NCI-H1092 (cell line): Measurements from ENCODE around the gene GPR89B.
A peak's percentile ranks its signal among the peaks of the same experiment; 100 is the strongest.
"Not testable (repeated sequence)": the region's sequence is repeated elsewhere in the genome, so short reads cannot be mapped to it uniquely, and the experiment has no call there.

ENCODE experiments used
- DNase-seq: peaks from one replicate; lab custom pipeline; 2025; lab: John Stamatoyannopoulos, UW

Gene GPR89B

DNA sequence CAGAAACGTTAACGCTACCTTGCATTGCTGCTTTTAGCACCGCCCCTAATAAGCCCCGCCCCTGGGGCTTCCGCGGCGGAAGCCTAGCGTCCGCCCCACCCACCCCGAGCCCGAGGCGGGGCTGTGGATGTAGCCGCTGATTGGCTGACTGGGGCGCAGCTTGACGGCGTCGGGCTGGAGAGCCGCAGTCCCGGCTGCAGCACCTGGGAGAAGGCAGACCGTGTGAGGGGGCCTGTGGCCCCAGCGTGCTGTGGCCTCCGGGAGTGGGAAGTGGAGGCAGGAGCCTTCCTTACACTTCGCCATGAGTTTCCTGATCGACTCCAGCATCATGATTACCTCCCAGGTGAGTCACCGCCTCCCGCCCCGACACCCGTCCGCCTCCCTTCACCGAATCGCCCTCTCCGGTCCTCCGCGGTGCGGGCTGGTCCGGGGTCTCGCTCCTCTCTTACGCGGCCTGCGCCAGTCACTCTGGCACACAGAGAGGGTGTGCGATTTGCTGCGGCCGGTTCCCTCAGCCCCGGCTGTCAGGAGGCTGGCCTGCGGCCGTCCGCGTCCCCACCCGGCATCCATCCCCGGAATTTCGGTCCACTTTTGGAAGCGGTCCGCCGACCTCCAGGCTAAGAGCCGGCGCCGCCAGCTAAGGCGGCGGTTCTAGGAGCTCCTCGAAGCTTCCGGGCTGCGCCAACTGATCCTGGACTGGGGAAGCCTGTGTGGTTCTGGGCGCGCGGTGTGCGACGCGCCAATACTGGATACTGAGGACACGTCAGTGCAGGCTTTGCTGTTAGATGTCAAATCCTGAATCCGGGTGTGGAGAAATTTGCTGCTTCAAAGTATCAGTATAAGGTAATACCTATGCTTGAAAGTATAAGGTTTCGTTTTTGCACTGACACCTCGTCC is at the start of gene GPR89B:
Gene GPR89B, plus strand, starts transcription at position 185 of the 897 bp plus-strand sequence. Its CDS starts 117 bp downstream, at position 302.
- peak; percentile 79 for DNase-seq

DNA sequence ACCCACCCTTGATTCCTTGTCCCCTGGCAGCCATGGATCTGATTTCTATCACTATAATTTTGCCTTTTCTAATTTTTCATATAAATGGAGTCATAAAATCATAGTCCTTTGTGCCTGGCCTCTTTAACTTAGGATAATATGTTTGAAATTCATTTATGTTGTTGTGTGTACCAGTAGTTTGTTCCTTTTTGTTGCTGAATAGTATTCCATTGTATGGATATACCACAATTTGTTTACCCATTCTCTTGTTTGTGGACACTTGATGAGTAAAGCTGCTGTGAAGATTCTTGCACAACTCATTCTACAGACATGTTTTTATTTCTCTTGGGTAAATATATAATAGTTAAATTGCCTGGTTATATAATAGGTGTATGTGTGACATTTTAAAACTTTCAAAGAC is 48.3 kb upstream of the GPR89B start:
- DNase-seq: no peak

DNA sequence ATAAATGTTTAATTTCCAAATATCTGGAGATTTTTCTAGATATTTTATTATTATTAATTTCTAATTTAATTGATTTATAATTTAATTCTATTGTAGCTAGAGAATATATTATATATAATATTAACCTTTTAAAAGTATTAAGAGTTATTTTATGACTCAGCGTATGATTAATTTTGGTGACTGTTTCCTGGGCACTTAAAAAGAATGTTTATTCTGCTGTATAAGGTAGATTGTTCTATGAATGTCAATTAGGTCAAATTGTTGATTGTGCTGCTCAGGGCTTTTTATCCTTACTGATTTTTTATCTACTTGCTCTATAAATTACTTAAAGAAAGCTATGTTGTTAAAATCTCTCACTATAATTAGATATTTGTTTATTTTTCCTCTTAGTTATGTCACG is 45.7 kb upstream of the GPR89B start:
- no peak for DNase-seq

DNA sequence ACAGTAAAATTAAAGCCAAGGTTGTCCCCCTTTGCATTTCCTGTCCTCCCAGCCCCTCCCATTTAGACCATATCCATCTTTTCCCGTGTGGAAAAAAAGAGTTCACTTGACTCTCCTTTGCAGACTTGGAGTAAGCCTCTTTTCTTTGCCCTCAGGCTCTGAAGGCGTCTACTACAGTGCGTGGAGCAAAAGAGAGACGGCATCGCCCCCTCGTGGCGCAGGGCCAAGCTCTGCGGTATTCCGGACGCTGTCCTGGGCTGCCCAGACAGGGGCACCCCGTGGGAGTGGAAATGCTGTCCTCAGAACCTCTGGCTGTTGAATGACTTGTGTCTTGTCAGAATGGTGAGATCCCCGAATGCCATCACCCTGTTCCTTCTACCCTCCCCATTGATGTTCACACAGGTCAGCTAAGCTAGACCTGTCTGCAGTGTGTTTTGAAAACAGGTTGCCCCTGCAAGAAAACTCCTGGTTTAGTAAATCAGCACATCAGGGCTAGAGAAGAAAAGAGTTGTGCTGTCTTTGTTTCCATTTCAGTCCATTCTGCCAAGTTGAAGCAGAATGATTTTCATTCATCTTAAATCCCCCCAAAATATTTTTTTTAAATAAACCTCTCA is 37.9 kb upstream of the GPR89B start:
- peak; percentile 20 for DNase-seq

DNA sequence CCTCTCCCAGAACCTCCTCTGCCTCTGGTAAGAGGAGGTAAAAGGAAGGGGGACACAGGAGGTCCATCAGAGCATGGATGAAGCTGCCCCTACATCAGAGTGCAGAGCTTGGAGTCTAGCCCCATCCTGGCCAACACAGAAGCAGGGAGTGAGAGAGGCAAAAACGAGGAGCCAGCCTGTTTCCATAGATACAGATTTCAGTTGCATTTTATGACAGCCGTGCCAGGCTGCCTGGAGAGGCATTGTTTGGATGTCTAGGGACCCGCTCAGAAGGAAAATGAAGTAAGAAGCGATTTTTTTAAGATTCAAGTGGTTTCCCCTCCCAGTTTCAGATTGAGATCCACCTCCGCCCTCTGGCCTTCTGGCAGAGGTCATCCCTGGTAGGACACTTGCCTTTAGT is 37.1 kb upstream of the GPR89B start:
- DNase-seq: no peak

DNA sequence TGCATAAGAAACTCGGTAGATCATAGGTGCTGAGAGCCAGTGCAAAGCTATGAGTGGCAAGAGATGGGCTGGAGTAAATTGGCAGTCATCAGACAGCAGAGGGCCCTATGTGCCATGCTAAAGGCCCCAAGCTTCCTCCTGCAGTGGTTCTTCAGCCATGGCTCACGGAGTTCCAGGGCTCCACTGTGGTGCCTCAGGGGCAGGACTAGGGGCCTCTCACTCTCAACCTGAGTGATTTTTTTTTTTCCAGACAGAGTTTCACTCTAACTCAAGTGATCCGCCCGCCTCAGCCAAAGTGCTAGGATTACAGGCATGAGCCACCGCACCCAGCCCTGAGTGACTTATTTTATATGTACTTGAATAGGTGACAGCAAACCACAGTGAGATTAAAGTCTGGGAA is 36.0 kb upstream of the GPR89B start:
- DNase-seq: no peak

DNA sequence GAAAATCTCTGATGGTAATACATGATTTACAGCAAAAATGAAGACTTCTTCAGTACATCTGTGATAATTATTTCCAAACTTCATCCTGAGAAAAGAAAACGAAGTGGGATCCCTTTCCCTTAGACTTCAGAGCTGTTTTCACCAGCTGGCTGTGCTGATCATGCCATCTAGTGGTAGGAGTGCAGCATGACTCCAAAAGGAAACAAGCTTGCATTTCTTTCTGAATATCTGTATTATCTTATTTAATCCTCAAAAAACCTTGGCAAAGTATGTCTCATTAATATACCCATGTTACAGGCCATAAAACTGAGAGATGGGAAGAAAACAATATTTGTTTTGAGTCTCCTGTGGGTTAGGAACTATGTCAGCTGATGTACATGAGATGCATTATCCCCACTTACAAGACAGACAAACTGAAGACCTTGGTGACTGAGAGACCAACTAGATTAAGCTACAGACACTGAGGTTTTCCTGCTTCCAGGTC is 35.4 kb upstream of the GPR89B start:
- DNase-seq: peak; percentile 9

DNA sequence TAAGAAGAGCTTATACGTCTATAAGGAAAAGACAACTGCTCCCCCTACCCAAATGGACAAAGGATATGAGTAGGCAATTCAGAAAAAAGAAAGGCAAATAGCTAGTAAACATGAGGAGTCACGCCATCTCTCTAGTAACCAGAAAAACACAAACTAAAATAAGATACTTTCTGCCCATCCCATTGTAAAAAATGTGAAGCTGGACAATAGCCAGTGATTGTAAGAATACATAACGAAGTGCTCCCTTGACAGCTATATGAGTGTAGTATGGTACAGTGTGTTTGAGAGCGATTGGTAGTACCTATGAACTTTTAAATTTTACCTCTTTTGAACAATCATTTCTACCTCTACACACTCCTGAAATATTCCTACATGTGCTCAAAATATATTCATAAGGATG is 33.1 kb upstream of the GPR89B start:
- DNase-seq: no peak

DNA sequence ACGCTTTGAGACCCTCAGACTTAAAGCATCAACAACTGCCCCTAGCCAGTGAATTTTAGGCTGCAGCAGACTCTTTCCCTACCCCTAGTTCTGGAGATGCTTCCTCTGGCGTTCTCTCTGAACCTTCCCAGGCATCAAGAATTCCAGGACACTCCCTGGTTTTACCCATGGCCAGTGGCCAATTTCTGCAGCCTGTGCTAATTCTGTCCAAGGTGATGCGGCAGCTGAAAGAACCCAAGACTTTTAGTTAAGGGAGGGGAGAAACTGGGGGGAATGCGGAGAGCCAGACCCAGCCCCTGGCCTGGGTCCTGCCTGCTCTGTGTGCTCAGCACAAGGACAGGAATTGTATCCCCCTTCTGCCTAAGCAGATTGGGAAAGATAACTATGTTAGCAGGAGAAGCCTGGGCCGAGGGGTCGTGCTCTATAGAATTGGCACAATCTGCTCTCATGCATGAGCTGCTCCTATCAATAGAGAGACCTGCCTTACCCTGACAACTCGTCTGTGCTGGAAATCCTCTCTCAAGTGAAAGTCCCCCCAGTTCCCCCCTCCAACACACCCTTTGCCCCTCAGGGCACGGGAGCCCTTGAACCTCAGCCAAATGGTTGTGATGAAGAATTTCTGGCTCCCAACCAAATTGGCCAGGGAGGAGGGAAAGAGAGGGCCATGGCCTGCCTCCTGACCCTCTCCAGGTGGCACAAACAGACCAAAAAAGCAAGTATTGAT is 31.0 kb upstream of the GPR89B start:
- DNase-seq: no peak

DNA sequence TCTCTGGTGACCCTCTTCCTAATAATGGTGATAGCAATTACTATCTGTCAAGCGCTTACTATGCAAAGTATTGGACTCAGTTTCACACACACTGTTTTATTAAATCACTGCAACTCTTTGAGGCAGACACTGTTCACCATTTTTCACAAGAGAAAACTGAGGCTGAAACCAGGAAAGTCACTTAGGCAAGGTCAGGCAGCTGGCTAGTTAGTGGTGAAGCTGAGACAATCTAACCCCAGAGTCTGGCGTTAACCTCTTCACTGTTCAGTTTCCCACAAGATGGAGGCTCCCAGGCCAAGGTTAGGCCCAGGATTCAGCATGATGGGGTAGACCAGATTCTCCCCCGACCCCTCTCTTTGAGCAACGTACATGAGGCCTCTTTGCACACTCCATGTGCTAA is 30.4 kb upstream of the GPR89B start:
- DNase-seq: no peak

DNA sequence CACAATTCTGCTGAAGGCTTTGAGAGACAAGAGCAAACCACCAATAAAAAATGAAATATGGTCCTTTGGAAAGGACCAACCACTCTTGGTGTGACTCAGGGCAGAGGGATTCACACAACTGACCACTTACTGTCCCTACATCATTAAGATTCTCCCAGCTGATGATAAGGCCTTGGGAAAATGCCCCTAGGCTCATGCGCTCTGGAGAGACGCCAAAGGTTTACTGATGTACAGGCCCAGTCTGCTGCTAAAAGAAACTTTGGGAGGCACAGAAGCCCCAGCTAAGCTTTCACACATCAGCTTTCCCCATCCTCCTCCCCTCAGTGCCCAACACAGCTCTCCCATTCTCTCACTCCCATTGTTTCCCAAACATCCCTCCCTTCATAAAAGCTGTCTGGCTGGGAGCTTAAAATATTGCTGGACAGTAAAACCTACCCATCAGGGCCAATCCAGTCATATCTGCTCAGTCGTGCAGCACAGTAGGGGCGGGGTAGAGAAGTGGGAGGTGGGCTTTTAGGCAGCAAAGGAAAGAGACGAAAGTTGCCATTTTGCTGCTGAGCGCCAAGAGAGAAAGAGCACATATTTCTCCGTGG is 25.9 kb upstream of the GPR89B start, which contains the start of gene GJA8:
Gene GJA8, plus strand, starts transcription at position 543 of the 593 bp plus-strand sequence. CDS start 5,161 bp downstream, outside the sequence.
- no peak for DNase-seq

DNA sequence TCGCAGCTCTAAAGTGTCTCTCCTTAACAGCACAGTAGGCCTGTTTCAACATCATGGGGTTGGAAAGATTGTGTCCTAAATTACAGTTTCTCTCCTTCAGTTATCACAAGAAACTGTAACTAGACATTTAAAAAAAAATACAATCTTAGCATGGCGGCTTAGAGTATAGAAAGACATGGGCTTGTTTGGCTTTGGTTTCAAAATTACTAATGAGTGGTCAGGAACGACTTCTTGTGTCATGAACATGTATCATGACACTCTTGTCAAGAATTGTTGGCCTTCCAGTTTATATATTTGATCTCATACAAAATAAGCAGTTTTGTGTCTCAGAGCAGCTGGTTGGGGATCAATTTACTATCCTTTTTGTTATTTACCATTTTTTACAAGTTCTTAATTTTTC is 23.5 kb upstream of the GPR89B start:
- DNase-seq: no peak

DNA sequence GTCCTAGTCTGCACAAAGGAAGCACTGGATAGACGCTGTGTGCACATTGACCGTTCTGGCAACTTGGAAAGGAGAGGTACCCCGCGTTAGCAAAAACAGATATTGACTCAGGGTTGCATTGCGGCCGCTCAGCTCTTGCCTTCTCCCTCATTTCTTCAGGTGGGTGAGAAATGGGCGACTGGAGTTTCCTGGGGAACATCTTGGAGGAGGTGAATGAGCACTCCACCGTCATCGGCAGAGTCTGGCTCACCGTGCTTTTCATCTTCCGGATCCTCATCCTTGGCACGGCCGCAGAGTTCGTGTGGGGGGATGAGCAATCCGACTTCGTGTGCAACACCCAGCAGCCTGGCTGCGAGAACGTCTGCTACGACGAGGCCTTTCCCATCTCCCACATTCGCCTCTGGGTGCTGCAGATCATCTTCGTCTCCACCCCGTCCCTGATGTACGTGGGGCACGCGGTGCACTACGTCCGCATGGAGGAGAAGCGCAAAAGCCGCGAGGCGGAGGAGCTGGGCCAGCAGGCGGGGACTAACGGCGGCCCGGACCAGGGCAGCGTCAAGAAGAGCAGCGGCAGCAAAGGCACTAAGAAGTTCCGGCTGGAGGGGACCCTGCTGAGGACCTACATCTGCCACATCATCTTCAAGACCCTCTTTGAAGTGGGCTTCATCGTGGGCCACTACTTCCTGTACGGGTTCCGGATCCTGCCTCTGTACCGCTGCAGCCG is 20.3 kb upstream of the GPR89B start:
- no peak for DNase-seq

DNA sequence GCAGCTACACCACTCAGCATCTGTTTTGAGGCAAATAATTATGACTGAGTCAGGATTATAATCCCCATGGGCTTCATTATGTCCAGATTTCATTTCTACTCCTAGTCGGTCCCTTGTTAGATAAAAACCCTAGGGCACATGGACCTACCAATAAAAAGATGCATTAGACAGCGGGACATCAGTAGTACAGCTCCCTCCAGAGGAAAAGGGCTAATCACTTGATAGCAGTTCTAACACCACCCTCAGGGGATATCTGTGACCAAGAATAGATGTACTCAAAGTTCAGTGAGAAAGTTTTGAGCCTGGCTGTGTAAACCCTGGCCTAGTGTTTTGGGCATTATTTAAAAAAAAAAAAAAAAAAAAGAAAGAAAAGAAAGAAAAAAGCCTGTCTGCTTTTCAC is 15.7 kb upstream of the GPR89B start:
- no peak for DNase-seq

DNA sequence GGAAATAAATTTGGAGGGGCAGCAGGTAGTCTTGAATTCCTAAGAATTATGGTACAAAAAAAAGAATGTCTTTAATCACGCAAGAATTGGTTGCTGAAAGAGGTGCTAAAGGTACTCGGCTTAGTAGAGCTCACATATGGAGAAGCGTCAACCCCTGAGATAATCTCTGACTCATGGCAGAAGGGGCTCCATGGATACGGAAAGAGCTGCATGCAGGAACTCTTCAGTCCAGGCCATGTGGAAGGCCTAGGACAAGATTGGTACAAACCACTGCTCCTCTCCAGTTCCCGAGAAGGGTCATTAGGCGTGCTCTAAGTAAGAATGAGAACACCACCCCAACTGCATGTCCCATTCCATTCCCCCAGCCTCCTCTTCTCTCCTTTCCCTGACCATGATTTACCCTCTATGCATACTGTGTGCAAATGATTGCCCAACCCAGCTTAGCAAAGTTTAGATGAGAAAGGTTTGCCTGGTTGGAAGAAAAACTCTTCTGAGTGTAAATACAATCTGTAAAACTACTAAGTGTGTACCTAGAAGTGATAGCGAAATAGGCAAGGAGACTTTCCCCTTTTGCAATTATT is 14.8 kb upstream of the GPR89B start:
- DNase-seq: no peak

DNA sequence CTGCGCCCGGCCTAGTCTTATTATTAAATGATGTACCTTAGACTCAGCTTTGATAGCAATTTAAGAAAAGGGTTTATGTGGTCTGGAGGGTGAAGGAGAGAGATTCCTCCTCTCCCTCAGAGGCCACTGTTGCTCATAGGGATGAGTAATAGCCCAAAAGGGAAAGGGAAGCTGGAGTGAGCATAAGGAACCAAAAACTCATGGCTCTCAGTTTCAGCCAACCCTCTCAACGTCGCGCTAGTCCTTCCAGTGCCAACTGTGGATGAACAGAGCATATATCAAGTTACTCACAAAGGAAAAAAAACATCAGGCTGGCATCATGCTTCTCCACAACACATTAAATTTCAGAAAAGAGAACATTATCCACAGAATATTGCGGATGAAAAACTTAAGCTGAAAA is 8.3 kb upstream of the GPR89B start:
- DNase-seq: no peak

DNA sequence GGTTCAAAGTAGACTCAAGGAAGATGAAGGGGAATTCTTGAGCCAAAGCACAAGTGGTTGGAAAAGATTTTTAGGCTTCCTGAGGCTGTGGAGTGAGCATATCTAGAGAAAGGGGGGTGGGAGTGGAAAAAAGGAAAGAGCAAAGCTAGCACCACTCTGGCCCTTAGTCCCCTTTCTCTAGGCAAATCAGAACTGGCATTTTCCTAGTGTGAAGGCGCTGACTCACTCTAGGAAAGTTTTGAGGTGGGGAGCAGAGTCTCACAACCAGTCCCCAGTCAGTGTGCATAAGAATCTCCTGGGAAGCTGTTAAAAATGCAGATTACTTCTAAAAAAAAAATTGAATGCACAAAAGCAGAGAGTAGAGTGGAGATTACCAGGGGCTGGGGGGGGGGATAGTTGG is 3.4 kb upstream of the GPR89B start:
- no peak for DNase-seq

DNA sequence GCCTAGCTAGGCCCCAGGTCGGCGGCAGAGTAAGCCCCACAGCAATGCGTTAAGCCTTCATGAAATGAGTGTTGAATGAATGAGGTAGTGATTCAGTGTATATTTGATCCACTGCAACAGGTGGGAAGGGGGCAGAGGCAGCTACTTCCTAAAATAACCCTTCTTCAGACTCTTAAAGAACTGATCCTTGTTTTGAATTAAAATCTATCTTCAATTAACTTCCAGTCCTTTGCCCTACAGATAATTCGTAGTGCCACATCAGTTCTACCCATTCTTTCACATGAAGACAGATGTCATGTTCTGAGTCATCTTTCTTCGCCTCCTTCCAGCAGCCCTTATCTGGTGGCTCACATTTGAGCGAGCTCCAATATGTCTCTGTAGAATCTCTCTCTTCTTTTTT is 1.0 kb upstream of the GPR89B start:
- not testable (repeated sequence) for DNase-seq

DNA sequence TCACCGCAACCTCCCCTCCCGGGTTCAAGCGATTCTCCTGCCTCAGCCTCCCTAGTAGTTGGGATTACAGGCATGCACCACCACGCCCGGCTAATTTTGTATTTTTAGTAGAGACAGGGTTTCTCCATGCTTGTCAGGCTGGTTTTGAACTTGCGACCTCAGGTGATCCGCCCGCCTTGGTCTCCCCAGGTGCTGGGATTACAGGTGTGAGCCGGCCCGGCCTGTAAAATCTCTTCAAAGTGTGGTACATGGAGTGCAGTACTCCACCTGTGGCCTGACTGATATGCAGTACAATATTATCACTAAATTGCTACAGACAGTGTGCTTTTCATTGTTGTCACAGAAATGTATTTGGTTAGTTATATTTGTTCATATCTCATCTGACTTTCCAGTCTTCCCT is 531 bp upstream of the GPR89B start:
- not testable (repeated sequence) for DNase-seq

DNA sequence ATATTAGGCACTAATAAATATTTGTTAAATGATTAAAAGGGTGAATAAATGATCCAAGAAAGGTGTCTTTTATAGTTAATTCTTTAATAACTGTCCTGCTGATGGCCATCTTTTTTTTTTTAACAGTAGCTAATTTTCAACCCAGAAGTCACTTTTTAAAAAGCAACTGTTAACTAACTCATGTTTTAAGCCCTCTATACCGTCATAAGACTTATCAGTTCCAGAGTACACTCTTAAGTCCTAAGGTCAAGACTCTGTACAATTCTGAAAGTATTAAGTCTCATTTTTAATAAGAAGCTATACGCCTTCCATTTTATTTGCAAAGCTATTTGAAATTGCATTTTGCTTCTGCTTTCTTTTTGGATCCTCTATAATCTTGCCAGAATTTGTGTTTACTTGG is 2.9 kb downstream of the GPR89B start:
- DNase-seq: not testable (repeated sequence)

DNA sequence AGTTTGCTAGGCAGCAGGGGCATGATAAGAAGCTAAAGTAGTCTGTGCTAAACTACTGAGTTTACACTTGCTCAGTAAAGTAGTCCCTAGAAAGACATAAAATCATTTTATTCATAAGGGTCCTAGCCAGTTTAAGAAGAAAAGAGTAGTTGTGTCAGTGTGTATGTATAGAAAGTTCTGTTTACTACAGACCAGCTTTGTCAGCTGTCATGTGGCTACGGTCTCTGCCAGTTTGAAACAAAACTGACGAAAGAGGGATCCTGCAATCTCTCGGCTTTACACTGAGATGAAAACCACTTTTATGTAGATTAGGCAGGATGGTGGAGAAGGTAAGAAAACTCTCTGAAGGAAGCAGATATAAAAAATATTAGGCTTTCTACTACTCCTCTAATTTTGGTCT is 7.1 kb downstream of the GPR89B start:
- DNase-seq: not testable (repeated sequence)
